ENCODE data around the gene IFNK. TPM values are rescaled to one million over a fixed set of nuclear protein-coding genes. Genes with fewer than 3 reads are reported as not detected.

Gene IFNK
- total and polyA plus RNA-seq, 12 donors: not detected

DNA sequence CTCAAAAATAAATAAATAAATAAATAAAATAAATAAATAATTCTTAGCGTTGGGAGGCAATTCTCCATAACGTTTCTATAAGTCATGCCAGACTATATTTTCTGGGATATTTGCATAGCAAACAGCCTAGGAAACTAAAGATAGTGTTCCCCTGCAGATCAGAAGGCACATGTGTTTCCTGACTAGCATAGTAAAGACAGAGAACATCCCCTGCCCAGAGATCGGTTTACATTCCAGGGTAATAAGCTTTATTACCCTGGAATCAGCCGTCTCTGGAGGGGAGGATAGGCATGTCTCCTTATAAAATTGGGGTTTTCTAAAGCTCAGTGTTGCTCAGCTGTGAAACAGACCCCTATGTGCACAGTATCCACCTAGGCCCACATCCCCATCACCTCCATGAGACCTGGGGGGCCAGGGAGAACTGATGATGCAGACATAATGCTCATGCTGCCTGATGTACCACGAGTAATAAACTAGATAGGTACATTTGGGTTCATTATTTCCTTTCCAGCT, 36.9 kb upstream of the IFNK start:
- no peak for DNase-seq
- intact Hi-C loops (cut with DNase I): no loop called here
- Histone ChIP-seq H3K4me3 (no peak overlapping the region), H3K4me1 (replicated peaks in 1 of 2) (no peaks in the 10 kb centered on the region), H3K9me3 (replicated peaks in 1 of 3) (no peaks in the 10 kb centered on the region), H3K27me3 (no peaks in the 10 kb centered on the region), H3K27ac (no peak overlapping the region), H3K36me3 (replicated peaks in 1 of 2) (no peaks in the 10 kb centered on the region)
- TF ChIP-seq CTCF (IDR thresholded peaks at IDR 0.05): no peak
- TF ChIP-seq POLR2A (IDR thresholded peaks at IDR 0.05): no peak
- 63 to 75% (median 67%) methylated on average over 4 to 5 of the region's 5 CpGs for WGBS, 4 donors

- H3K9me3 ChIP-seq (replicated peaks in 1 of 3): no peaks in the 10 kb centered on the region
- no peaks in the 10 kb centered on the region for H3K27me3 ChIP-seq
- no peaks in the 10 kb centered on the region for H3K36me3 ChIP-seq (replicated peaks in 1 of 2)
- no peak overlapping the region for H3K4me3 ChIP-seq
- 89 to 100% (median 97%) methylated on average over 1 of the region's 1 CpG for WGBS, 4 donors
- no peaks in the 10 kb centered on the region for H3K4me1 ChIP-seq (replicated peaks in 1 of 2)
- DNase-seq: no peak
- no peak overlapping the region for H3K27ac ChIP-seq
- intact Hi-C loops (cut with DNase I): no loop called here
- TF ChIP-seq POLR2A (IDR thresholded peaks at IDR 0.05) (no peak), CTCF (IDR thresholded peaks at IDR 0.05) (no peak)
These were observed 36.2 kb upstream of the IFNK start for GRCh38 chr9:27487927-27488326.

- no peaks in the 10 kb centered on the region for H3K36me3 ChIP-seq (replicated peaks in 1 of 2)
- intact Hi-C loops (cut with DNase I): no loop called here
- TF ChIP-seq CTCF (IDR thresholded peaks at IDR 0.05): no peak
- no peak for TF ChIP-seq POLR2A (IDR thresholded peaks at IDR 0.05)
- no peaks in the 10 kb centered on the region for H3K9me3 ChIP-seq (replicated peaks in 1 of 3)
- H3K27me3 ChIP-seq: no peaks in the 10 kb centered on the region
- WGBS, 4 donors: 85 to 92% (median 89%) methylated on average over 5 of the region's 5 CpGs
- no peaks in the 10 kb centered on the region for H3K4me1 ChIP-seq (replicated peaks in 1 of 2)
- no peak overlapping the region for H3K4me3 ChIP-seq
- no peak overlapping the region for H3K27ac ChIP-seq
- DNase-seq: no peak
These were observed 34.8 kb upstream of the IFNK start for GRCh38 chr9:27489087-27489876.

DNA sequence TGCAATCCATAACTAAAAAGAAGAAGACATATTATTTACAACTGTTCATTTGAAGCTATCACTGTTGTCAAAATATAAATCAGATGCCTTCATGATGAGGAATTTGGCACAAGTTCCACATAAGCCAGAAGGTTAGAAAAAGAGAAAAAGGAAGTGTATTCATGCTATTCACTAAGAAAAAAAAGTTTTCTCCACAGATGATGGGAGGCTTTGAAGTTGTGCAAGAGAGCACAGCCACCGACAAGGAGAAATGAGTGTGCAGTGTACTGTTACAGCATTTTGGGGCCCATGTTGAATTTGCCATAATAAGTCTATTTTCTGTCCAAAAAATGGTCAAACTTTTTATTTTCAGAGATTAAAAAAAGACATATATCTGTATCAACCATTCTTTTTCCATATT, 32.9 kb upstream of the IFNK start:
- Histone ChIP-seq H3K36me3 (replicated peaks in 1 of 2) (no peaks in the 10 kb centered on the region), H3K9me3 (replicated peaks in 1 of 3) (no peaks in the 10 kb centered on the region), H3K4me1 (replicated peaks in 1 of 2) (no peaks in the 10 kb centered on the region), H3K4me3 (no peak overlapping the region), H3K27ac (no peak overlapping the region), H3K27me3 (no peaks in the 10 kb centered on the region)
- intact Hi-C loops (cut with DNase I): no loop called here
- peak in 1 of 7 donors; percentile 14 for DNase-seq
- no peak for TF ChIP-seq CTCF (IDR thresholded peaks at IDR 0.05)
- no peak for TF ChIP-seq POLR2A (IDR thresholded peaks at IDR 0.05)
- WGBS, 4 donors: 50 to 57% (median 55%) methylated on average over 1 of the region's 1 CpG

Data from adrenal gland (tissue), 12 donors.